Stimulated activated CD4-positive, alpha-beta T cell treated with anti-CD3 and anti-CD28 coated beads, Interleukin-1b, Interleukin-23, amount 100 ng/mL, for 48 hours (primary cell): Measurements from ENCODE around the gene RPL38.

ENCODE experiments used
- DNase-seq: peaks from one replicate; pipeline ENCODE4 v3.0.0-alpha.2; 2020

RPL38 gene

GRCh38 chr17:74252211-74252610, 48.7 kb downstream of the RPL38 start:
- no peak for DNase-seq

DNA sequence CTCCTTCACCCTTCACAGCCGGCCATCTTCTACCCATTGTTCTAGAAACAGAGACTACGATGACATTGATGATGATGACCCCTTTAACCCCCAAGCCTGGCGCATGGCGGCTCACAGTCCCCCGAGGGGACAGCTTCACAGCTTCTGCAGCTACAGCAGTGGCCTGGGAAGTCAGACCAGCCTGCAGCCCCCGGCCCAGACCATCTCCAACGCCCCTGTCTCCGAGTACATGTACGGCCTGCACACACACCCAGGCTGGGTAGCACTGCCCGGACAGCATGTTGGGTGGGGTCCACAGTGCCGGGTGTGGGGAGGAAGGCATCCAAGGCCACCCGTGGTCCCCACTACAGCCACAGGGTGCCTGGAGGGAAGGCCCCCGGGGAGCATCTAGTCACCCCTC, 49.6 kb downstream of the RPL38 start:
- DNase-seq = no peak

DNA sequence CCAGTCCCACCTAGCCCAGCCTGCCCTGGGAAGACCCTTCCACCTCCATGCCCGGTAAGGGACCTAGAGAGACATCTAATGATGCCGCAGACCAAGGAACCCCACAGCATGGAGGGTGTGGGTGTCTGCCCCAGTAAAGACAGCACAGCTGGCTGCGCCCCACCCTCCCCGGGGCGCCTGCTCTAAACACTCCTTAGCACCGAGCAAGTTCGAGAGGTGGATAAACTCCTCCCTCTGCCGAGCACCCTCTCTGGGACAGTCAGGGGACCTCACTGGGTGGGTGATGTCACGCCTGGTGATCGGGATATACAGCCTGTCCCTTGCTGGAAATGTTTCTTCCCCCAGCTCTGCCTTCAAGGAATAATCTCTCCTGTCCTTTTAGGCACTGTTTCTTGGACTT, 53.8 kb downstream of the RPL38 start:
- no peak for DNase-seq

DNA sequence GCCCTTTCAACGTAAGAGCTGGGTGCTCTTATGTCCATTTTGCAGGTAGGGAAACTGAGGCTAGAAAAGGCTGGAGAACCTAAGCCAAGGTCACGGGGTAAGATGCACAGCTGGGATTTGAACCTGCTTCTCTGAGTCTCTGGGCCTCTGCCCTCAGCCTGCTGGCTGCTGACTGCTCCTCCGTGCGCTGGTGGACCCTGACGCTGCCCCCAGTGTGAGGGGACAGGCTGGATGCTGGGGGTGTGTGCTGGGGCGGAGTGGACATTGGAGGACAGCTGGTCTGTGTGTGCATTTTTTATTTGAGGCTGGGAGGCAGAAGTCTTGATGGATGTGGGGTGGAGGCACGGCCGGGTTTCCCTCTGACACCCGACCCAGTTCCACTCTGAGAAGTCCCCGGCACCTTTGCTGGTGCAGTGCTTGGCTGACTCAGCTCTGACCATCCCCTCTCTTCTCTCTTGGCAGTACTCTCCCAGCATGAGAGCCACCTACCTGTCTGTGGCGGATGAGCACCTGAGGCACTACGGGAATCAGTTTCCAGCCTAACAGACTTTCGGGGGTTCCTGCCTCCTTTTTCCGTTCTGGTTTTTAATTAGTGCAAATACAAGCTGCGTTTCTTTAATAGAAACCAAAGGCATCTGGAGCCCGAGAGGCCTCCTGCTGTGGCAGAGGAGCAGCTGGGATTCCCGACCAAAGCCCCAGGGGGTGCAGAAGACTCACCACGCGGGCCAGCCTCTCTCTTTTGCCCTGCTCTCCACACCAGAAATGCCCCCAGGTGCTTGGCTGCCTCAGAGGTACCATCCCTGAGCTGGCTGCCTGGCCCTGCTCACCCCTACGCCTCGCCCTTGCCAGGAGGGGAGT, 56.4 kb downstream of the RPL38 start:
- DNase-seq = no peak
